NCI-H69 (cell line): Measurements from ENCODE around the gene NFYC.

ENCODE experiments used
- DNase-seq: peaks from one replicate; lab custom pipeline; 2025; lab: John Stamatoyannopoulos, UW

Gene NFYC

DNA sequence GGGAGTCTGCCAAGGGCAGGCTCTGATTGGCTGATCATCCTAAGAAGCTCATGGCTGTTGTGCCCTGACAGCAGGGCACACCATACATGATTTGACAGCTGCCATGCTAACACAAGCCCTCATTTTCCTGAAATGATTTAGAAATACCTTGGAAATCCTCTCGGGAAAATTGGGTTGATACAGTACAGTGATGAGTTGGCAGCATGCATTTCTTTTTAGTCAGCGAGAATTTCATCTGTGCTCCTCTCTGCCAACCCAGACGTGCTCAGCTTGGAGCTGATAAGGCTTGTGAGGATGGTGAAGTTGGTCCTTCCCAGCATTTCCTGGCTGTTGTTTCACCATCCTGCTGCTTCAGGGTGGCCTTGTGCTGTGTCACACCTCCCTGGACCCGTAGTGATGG is 69.5 kb downstream of the NFYC start:
- DNase-seq = no peak

DNA sequence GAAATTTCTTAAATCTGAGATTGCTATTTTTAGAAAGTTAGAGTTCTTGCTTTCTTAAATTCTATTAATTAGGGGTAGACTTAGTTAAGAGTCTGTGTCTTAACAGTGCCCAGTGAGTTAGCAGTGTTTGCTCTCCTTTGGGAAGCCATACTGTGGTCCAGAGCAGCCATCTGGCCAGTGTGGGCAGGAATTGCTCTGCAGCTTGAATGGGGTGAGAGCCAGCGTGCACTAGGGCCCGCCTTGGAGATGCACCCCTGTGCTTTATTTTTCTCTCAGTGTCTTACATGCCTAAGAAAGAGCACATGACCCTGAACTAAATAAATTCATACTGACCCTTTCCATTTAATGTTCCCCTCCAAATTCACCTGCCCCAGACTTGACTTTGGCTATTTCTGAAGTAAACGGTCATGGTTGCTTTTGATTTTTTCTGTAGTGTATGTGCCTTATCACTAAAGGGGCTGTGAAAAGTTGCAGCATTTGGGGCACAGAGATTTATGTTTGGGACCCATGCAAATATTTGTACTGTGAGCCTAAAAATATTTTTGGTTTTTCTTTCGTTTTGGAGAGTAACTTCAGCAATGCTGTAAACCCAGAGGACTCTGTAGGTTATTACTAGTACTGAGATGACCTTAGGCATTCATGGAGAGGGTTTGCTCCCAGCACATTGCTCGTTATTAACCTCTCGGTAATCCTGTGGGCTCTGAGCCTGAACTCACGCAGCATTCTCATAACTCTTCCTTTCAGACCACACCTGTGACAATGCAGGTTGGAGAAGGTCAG is 70.8 kb downstream of the NFYC start:
- no peak for DNase-seq

GRCh38 chr1:40763742-40764532 is 72.4 kb downstream of the NFYC start:
- DNase-seq = no peak

DNA sequence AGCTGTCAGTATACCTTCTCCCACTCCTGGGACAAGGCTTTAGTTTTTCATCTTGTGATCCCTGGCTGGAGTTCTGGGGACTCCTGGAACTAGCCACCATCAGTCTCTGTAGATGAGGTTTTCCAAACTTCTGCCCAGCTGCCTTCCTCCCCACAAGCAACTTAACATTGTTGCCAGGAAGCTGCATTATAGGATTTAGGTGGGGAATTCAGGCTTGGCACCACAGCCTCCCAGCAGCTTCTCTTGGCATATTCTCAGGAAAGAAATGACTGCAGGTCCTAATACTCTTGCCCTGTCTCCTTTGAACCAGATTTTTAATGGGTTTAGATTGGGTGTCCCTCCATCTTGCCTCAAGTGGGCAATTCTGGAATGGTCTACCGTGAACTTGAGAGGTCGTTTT is 73.5 kb downstream of the NFYC start:
- DNase-seq = no peak

DNA sequence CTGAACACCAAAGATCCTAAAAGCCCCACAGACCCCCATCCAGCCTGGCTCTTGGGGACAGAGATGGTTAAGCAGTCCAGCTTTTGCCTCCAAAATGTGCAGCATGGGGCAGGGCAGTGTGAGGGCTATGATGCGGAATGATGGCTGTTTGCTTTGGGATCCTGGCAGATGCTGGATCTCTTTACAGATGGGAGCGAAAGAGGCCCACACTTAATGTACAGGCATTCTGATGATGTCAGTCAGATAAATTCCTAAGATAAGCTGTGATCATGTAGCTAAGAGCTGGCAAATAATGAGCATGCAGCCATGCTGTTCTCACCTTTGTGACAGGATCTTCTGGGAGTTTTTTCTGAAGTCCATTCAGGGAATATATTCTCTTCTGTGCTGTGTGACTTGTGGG is 74.5 kb downstream of the NFYC start:
- DNase-seq = no peak

GRCh38 chr1:40766560-40766959 is 75.1 kb downstream of the NFYC start:
- DNase-seq = no peak

DNA sequence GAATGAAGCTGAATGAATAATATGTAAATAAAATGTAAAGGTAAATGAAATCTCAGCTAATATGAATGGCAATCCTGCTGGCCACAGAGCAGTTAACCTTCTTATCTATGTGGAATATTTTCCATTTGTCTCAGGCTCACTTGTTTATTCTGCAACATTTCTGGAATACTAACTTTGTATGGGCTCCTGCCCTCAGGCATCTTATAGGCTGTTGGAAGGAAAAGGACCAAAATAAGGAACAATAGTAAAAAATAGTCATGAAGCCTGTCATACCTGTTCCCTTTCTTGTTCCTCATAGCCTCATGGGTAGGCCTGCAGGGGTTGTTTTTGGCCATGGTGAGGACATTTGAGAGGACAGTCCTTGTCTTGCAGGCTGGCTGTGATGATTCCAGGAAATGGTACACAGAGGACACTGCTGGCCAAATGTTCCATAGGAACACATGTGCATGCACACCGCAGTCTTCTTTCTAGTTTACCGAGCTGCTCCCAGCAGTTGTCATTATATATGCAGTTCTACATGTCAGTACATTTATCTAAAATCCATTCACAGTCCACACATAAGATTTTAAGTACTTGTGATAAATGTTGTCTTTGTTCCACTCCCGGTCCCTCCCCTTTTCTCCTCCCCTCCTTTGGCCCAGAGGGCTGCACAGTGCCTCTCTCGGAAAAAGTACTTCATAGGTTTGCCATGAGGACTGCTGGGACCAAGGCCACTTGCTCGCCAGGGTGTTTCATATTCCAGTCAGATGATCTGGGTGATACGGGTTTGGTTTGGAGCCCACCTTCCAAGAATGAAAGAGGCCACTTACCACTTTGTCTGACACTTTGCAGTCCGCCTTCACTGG is 76.9 kb downstream of the NFYC start:
- no peak for DNase-seq

DNA sequence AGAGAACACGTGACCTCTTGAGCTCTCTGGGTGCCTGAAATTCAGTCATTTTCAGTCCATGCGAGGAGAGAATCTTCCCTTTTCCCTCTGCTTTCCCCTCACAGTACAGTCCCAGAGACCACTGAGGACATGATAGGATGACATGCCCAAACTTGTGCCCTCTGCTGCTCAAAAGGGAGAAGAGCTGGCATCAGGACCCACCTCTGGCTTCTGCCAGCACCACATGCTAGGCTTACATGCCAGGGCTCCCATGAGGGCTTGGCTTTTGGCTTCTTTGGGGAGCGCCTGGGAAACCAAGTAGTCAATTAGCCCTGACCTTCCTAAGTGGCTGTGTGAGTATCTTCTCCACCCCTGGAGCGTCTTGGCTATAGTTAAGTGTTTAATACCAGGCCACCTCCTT is 78.3 kb downstream of the NFYC start:
- DNase-seq = peak; percentile 19

GRCh38 chr1:40770296-40771070 is 79.0 kb downstream of the NFYC start:
- no peak for DNase-seq

GRCh38 chr1:40772146-40772955 is 80.8 kb downstream of the NFYC start:
- DNase-seq = peak; percentile 8

DNA sequence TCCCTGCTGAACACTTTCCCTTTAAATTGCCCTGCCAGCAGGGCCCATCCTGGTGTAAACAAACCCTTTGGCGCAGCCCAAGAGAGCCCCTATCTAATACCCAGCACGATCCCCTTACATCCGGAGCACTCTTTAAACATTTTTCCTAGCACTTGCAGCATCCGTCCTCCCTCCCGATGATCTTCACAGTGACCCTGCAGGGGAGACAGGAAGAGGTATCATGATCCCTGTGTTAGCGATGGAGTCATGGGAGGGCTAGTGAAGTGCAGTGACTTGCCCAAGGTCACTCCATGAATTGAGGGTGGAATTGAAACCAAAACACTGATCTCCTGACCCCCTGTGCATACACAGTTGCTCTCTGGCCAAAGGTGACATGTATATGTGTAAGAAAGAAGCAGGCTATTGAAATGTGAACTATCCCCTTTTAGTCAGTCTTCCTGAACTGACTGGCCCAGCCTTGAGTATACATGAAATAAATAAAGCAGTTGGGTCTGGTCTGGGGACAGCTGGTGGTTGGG is 82.3 kb downstream of the NFYC start:
- DNase-seq = peak; percentile 25

GRCh38 chr1:40774266-40774998 is 82.9 kb downstream of the NFYC start:
- peak; percentile 57 for DNase-seq

- DNase-seq = no peak
These were observed 85.0 kb downstream of the NFYC start for GRCh38 chr1:40776236-40777072.

DNA sequence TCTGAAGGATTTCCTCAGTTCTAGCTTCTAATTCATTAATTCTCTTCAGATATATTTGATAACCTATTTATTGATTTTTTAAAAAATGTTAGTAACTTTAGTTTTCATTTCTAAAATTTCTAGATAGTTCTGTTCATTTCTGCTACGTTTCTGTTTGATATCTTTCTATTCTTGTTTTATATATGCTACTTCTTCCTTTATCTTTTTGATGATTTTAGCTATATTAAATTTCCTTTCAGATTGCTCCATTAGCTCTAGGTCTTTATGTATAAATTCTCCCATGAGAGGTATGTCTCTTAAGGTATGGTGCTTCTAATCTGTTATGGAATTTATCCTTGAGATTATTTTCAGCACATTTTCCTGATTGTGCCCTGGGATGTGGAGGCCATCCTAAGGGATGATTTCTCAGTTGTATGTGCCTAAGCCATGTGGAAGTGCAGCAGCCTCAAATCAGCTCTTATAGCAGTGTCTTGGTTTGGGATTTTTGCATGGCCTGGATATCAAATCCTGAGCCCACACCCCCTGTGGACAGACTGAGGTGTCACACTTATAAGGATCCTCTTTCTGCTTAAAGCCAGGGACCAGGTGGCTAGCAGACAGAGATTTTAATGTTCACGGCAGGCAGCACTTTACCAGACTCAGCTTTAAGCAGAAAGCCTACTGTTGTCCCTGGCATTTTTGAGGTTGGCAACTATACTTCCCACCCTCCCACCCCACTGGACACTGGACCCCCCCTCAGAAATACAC is 85.9 kb downstream of the NFYC start:
- no peak for DNase-seq

DNA sequence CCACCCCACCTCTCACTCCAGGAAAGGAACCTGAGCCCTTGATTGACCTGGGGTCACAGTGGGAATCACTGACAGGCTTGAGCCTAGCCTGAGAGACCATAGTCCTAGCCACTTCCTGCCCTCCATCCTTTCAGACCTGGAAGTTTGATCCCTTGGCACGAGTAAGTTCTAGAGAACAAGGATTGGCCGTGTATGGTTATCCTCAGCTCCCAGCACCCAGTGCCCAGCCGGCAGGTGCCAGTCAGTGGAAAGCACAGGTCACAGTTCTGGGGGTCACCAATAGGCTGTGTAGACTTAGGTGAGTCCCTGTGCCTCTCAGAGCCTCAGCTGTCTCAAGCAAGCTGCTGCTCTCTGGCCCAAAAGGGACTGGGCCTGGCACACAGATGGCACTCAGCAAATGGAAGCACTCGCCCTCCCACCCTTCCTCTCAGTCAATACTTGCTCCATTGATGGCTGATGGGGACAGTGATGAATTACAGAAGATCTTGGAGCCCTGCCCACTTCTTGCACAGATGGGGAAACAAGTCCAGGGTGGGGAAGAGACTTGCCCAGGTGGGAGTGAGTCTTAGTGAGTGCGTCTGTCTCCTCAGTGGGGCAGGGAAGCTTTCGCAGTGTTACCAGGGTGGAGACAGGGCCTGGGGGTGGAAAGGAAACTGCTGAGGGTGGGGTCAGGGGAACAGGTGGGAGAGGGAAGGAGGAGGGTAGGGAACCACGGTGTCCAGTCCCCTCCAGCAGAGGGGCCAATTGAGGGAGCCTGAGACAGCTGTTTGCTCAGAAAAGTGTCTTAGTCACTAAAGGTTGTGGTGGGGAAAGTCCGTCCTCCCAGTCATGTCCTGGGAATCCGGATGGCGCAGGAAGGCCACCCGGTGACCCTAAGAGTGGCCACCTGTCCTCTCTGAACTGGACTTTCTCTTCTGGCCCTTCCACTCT is 89.4 kb downstream of the NFYC start:
- peak; percentile 71 for DNase-seq

DNA sequence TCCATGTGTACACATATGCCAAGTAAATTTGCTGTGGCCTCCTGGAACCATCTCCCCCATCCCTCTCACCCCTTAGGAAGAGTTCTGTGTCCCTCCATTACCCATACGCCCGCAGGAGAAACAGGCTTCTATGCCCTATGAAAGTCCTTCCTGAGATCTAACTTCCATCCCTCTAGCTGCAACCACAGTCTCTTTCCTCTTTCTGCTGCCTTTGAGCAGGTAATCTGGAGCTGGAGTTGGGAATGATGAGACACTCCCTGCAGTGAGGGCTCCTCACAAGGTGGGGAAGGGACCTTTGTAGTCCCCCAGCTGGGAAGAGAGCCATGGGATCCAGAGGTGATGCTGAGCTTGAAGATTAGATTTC is 90.1 kb downstream of the NFYC start:
- no peak for DNase-seq

GRCh38 chr1:40782371-40782956 is 91.0 kb downstream of the NFYC start:
- peak; percentile 51 for DNase-seq
